GM18508 (cell line): ENCODE results near the gene ARHGAP24.
"Not testable (repeated sequence)": the region's sequence is repeated elsewhere in the genome, so short reads cannot be mapped to it uniquely, and the experiment has no call there.

Experiments used
- ATAC-seq: cut with Tn5 transposase; IDR thresholded peaks from one replicate; pipeline ENCODE4 v1.9.1; 2021; ENCODE audit warnings: moderate number of reproducible peaks; ENCODE audit not compliant: insufficient read depth, unreplicated experiment

The ARHGAP24 gene

DNA sequence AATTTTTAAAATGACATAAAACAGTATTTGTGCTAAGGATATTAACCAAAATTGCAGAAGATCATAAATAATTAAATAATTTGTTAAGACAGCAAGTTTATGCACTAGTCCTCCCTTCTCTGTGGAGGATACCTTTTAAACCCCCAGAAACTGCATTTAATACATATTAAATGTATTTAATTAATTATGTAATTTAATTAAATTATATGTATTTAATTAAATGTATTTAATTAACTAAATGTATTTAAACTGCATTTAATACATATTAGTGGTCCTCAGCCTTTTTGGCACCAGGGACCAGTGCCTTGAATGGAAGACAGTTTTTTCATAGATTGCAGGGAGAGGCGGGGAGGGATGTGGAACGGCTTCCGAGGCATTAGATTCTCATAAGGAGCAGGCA, 404.6 kb downstream of the ARHGAP24 start:
- no peak for ATAC-seq

DNA sequence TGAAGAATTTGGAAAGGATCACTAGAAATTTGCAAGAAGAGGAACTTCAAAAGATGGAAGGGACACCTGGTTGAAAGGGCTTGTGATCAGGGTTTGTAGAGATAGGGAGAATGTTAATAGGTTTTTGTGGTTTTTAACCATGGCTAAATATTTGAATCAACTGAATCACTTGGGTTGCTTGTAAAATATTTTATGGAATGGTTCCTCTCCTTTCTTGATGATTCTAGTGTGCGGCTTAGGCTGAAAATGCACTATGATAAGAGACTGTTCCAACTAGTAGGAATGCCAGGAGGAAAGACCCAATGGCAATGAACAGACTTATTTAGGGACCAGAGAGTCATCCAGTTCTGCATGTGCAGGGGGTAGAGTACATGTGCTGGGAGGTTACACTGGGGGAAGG, 408.2 kb downstream of the ARHGAP24 start:
- ATAC-seq = no peak

GRCh38 chr4:85884251-85884650, 409.3 kb downstream of the ARHGAP24 start:
- ATAC-seq = no peak

- ATAC-seq = no peak
Measured at GRCh38 chr4:85886665-85887064, 411.7 kb downstream of the ARHGAP24 start.

DNA sequence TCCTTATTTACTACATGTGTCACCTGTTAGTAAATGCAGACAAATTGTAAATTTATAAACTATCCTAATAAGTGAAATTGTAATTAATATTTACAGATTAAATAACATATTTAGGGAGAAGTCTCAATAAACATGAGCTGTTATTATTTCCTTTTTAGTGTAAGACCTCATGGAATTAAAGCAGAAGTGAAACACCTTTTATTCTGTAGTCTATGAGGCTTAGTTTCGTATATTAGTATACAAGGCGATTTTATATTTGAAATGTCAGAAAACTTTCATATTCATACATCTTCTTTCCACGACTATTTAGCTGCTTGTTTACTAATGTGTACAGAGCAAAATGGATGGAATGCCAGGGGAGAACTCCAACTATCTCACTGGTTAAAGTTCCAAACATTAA, 414.4 kb downstream of the ARHGAP24 start:
- no peak for ATAC-seq

DNA sequence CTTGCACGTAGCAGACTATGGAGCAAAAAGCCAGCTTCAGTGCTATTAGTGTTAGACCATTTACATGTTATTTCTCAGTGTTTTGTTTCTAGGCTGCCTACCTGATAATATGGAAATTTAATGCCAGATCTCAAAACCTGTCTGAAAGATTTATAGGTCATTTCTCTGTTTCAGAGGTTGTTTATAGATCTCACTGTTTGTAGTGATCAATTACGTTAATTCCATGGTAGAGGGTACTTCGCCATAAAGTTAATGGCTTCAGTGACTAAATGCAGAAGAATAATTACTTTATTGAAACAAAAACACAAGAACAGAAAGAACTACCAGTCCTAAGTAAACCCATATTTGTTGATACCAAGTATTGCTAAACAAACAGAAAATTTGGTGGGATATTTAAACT, 420.8 kb downstream of the ARHGAP24 start:
- no peak for ATAC-seq

DNA sequence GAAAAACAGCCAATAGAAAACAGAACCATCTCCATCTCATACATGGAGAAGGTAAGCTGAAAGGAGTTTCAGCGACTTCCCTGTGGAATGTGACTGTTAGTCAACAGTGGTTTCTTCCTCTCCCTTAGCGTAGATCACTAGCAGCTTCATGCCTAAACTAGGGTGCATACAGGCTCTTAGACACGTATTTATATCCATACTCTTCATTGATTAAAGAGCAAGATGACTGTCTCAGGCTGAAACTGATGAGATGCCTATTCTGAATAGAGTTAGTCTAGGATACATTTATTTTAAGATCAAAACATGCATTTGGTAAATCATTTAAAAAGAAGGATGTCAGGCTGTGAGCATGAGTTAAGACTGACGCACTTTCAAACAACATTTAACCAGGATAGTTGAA, 423.3 kb downstream of the ARHGAP24 start:
- ATAC-seq = no peak

GRCh38 chr4:85901500-85901899, 426.6 kb downstream of the ARHGAP24 start:
- ATAC-seq = no peak

GRCh38 chr4:85902647-85903046, 427.7 kb downstream of the ARHGAP24 start:
- ATAC-seq = not testable (repeated sequence)

DNA sequence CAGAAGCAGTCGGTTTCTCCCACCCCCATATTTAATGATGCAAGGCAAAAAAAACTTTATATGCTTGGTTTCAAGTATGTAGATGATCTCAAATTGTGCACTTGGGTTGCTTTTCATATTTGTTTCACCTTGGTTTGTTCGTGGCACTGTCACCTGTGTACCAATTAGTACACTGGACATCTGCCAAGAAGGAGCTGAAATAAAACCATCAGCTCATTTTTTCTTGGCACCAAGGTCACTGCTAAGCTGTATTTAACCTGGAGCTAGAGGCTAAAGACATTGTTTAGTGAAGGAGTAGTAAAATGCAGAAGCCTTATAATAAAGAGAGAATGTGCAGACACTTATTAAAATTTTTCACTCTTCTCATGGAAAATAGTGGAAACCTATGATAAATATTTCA, 430.8 kb downstream of the ARHGAP24 start:
- no peak for ATAC-seq

- no peak for ATAC-seq
Measured at GRCh38 chr4:85907001-85907400, 432.1 kb downstream of the ARHGAP24 start.

GRCh38 chr4:85909851-85910250, 434.9 kb downstream of the ARHGAP24 start:
- ATAC-seq = no peak

- no peak for ATAC-seq
Measured at GRCh38 chr4:85910985-85911384, 436.0 kb downstream of the ARHGAP24 start.

- ATAC-seq = no peak
Measured at GRCh38 chr4:85913931-85914694, 439.2 kb downstream of the ARHGAP24 start.

- not testable (repeated sequence) for ATAC-seq
Measured at GRCh38 chr4:85915570-85915969, 440.6 kb downstream of the ARHGAP24 start.

GRCh38 chr4:85919200-85919887, 444.4 kb downstream of the ARHGAP24 start:
- ATAC-seq = no peak

DNA sequence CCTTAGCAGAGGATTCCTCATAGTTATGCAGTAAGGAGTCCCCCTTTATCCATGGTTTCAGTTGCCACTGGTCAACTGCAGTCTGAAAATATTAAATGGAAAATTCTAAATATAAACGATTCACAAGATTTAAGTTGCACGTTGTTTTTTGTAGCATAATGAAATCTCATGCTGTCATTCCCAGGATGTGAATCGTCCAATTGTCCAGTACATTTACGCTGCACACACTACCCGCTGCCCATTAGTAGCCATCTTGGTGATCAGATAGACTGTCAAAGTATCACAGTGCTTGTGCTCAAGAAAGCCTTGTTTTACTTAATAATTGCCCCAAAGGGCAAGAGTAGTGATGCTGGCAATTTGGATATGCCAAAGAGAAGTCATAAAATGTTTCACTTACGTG, 450.1 kb downstream of the ARHGAP24 start:
- ATAC-seq = no peak

- no peak for ATAC-seq
Measured at GRCh38 chr4:85928775-85929591, 454.0 kb downstream of the ARHGAP24 start.

GRCh38 chr4:85929961-85930665, 455.2 kb downstream of the ARHGAP24 start:
- no peak for ATAC-seq

DNA sequence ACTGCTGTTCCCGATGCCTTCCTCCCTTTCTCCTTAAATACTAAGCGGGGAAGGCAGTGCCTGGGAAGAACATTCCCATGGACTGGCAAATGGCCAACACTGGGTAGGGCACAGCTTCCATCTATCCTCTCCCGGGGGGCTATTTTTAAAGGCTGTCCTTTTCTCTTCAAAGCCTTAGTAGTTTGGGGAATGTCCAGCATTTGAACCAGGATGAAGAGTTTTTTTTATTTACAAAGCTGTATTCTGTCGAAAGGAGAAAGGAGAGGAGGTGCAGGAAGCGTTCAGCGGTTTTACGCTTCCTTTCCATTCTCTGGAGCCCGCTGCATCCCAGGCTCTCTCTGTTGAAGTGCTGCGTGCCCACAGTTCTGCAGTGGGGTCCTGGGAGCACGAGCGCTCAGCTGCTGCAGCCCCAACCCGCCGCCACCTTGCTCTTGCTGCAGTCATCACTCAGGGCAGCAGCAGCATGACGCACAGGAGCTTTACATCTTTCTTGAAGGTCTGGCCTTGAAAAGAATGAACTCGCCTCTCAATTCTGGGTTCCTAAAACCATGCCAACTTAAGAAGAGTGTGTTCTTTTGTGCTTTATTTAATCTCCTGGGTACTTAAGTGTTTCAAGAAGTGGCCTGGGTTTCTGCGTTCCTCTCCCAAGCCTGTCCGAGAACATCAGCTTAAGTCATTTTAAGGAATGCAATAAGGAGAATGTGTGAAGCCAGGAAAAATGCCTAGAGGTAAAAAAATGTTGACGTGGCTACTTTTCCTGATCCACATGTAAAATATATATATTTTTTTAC, 457.7 kb downstream of the ARHGAP24 start:
- no peak for ATAC-seq
